Adrenal gland (tissue), 12 donors: ENCODE data around the gene C3orf22. TPM values are rescaled to one million over a fixed set of nuclear protein-coding genes. Genes with fewer than 3 reads are reported as not detected.

Source experiments
- DNase-seq, 7 donors: peaks; one replicate each; pipeline ENCODE4 v3.0.0-alpha.2; 2019 to 2020
- H3K27ac ChIP-seq, 5 donors: fragments of 200-600 bp; sonication (generic) in 4 of 5; 1 replicate in 3 of 5; 2 replicates in 2 of 5; pipeline versions ENCODE4 v1.5.1 to v1.8.0; 2016 to 2020; ENCODE audit warnings: mild to moderate bottlenecking in 1 of 5
- H3K27me3 ChIP-seq: fragments of 200-600 bp; 2 replicates; pipeline ENCODE4 v1.8.0; 2021
- H3K36me3 ChIP-seq, 2 donors: fragments of 200-600 bp; replicated peaks in 1 of 2; 1 replicate in 1 of 2; 2 replicates in 1 of 2; pipeline versions ENCODE4 v1.5.1 to v1.8.0; 2018 to 2022
- H3K4me1 ChIP-seq, 2 donors: fragments of 200-600 bp; replicated peaks in 1 of 2; 1 replicate in 1 of 2; 2 replicates in 1 of 2; pipeline versions ENCODE4 v1.5.1 to v1.8.0; 2018 to 2021
- H3K4me3 ChIP-seq, 4 donors: fragments of 200-600 bp; sonication (generic) in 3 of 4; one replicate each; pipeline ENCODE4 v1.5.1; 2016 to 2018
- H3K9me3 ChIP-seq, 3 donors: fragments of 200-600 bp; sonication (generic) in 1 of 3; replicated peaks in 1 of 3; 1 replicate in 2 of 3; 2 replicates in 1 of 3; pipeline versions ENCODE4 v1.5.1 to v1.8.0; 2016 to 2021
- POLR2A ChIP-seq, 2 donors: fragments of 450-650 bp; IDR thresholded peaks; one replicate each; pipeline ENCODE4 v1.6.1; 2017; ENCODE audit warnings: antibody characterized with exemption in 2 of 2, mild to moderate bottlenecking in 2 of 2, moderate library complexity in 1 of 2
- WGBS, 4 donors: extraction: QIAGEN DNeasy Blood & Tissue Kit in 2 of 4; methylation state at CpG; one replicate each; pipeline versions ENCODE4 v1.1.5 to v1.1.7; 2013 to 2017; 5-methylcytosine and 5-hydroxymethylcytosine counted together
- intact Hi-C, 2 donors: fragments of 100-400 bp; cut with DNase I; formaldehyde crosslinking; loops; one replicate each; pipeline versions ENCODE4 v1.14.1 to v1.15.0; 2022 to 2023
- polyA plus RNA-seq, 3 donors: library from polyadenylated mRNA; stranded (reverse); fragments of 200-250 nt in 2 of 3; fragments of 350-450 nt in 1 of 3; fragmentation: Illumina TruSeq in 1 of 3; extraction: RNeasy Lipid Tissue Mini Kit (QIAGEN cat#74804) in 1 of 3; gene quantifications; one replicate each; pipeline ENCODE4 v1.2.3, GENCODE V29; 2013 to 2014
- total RNA-seq, 9 donors: library from RNA; depleted of rRNA in 4 of 9; stranded (reverse); fragments of >200 nt in 4 of 9; fragments of 120-200 nt in 1 of 9; fragmentation: NEBNext Ultra II Directional in 1 of 9; extraction: Animal tissue kit (Norgen Biotek cat#: 25700) in 1 of 9; gene quantifications; one replicate each; pipeline versions ENCODE4 v1.1.0 to v1.2.4, GENCODE V29; 2013 to 2023
- TF ChIP-seq, protein P1 (sequence below), 6 experiments: fragments of 450-650 bp in 4 of 6; fragments of 200-600 bp in 2 of 6; sonication (generic) in 1 of 6; IDR thresholded peaks; 1 replicate in 5 of 6; 2 replicates in 1 of 6; pipeline versions ENCODE4 v1.5.1 to v1.8.0; 2016 to 2021; ENCODE audit warnings: antibody characterized with exemption in 6 of 6, mild to moderate bottlenecking in 2 of 6, moderate library complexity in 1 of 6
- donor health status: healthy with polysubstance abuse.
- donor health status: Bipolar disorder and iron deficiency.
- donor health status: DM: yes; HTN: yes; CAD: no.
- donor health status: DM: no; HTN: no; CAD: no.
- donor health status: DM: no; HTN: no; CAD: no.
- donor health status: DM: yes; HTN: yes; CAD: no.

Gene C3orf22
- total and polyA plus RNA-seq, 12 donors = not detected

DNA sequence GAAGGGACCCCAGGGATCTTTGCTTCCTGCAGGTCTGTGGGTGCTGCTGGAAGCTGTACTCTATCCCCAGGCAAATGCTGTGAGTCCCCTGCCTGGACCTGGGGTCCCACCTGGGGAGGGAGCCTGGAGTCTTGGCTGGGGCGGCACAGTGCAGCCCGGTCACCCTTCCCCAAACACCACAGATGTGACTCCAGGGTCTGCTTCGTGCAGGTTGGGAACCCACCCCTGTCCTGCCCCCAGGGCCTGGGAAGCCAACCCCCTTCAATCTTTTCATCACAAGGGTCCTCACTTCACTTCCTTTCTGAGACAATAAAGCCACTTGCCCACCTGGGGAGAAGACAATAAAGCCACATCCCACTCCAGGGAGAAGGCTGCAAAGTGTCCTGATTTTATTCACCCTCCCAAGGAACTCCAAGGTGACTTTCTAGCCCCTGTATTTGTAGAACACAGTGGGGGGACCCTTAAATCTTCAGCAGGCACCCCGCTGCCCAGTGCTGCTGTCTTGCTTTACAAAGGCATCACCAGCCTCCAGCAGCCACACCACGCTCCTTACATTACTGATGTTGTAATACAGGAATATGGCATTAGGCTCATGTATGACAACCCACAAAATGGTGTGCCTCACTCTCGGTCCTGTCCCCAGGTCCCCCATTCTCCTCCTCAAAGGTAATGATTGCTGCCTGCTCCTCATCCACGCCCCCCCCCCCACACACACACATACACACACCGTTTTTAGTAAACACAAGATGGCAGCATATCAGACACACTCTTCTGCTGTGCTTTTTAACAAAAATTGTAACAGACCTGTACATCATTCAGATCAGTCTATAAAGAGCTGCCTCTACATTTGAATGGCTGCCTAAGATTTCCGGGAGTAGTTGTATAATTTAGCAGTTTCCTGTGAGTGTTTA lies 9.9 kb downstream of the C3orf22 start:
- no peaks in the 10 kb centered on the region for H3K36me3 ChIP-seq
- 49 to 53% (median 52%) methylated on average over 7 to 9 of the region's 9 CpGs for WGBS, 4 donors
- no peaks in the 10 kb centered on the region for H3K9me3 ChIP-seq
- peak in 3 of 7 donors; percentile 2 to 33 (median 8) for DNase-seq
- intact Hi-C loops = no loop called here
- no peak overlapping the region for H3K4me3 ChIP-seq
- no peaks in the 10 kb centered on the region for H3K27me3 ChIP-seq
- H3K27ac ChIP-seq = no peak overlapping the region
- no peaks in the 10 kb centered on the region for H3K4me1 ChIP-seq
- TF ChIP-seq, protein P1, sequence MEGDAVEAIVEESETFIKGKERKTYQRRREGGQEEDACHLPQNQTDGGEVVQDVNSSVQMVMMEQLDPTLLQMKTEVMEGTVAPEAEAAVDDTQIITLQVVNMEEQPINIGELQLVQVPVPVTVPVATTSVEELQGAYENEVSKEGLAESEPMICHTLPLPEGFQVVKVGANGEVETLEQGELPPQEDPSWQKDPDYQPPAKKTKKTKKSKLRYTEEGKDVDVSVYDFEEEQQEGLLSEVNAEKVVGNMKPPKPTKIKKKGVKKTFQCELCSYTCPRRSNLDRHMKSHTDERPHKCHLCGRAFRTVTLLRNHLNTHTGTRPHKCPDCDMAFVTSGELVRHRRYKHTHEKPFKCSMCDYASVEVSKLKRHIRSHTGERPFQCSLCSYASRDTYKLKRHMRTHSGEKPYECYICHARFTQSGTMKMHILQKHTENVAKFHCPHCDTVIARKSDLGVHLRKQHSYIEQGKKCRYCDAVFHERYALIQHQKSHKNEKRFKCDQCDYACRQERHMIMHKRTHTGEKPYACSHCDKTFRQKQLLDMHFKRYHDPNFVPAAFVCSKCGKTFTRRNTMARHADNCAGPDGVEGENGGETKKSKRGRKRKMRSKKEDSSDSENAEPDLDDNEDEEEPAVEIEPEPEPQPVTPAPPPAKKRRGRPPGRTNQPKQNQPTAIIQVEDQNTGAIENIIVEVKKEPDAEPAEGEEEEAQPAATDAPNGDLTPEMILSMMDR (IDR thresholded peaks at IDR 0.05) = no peak
- TF ChIP-seq POLR2A (IDR thresholded peaks at IDR 0.05) = no peak

DNA sequence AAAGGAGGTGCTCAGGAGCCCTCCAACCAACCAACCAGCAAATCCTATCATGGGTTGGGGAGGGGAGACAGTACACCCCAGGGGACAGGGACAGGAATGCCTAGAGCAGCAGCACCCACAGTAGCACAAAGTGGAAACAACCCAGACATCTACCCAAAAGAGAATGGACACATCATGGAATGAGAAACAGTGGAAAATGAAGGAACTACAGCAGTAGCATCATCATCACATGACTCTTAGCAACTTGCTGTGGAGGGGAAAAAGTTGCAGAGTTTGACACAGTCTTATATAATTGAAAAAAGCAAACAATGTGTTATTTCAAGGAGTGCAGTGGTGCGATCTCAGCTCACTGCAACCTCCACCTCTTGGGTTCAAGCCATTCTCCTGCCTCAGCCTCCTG lies 11.0 kb downstream of the C3orf22 start:
- no peak for TF ChIP-seq POLR2A (IDR thresholded peaks at IDR 0.05)
- TF ChIP-seq, protein P1 (IDR thresholded peaks at IDR 0.05) = no peak
- Histone ChIP-seq H3K4me3 (no peak overlapping the region), H3K27ac (no peak overlapping the region), H3K27me3 (peaks cover 5% of the 10 kb centered on the region), H3K4me1 (no peaks in the 10 kb centered on the region), H3K36me3 (no peaks in the 10 kb centered on the region), H3K9me3 (no peaks in the 10 kb centered on the region)
- intact Hi-C loops = no loop called here
- 50 to 73% (median 67%) methylated on average over 1 of the region's 1 CpG for WGBS, 4 donors
- DNase-seq = peak in 4 of 7 donors; percentile 1 to 13 (median 10)

DNA sequence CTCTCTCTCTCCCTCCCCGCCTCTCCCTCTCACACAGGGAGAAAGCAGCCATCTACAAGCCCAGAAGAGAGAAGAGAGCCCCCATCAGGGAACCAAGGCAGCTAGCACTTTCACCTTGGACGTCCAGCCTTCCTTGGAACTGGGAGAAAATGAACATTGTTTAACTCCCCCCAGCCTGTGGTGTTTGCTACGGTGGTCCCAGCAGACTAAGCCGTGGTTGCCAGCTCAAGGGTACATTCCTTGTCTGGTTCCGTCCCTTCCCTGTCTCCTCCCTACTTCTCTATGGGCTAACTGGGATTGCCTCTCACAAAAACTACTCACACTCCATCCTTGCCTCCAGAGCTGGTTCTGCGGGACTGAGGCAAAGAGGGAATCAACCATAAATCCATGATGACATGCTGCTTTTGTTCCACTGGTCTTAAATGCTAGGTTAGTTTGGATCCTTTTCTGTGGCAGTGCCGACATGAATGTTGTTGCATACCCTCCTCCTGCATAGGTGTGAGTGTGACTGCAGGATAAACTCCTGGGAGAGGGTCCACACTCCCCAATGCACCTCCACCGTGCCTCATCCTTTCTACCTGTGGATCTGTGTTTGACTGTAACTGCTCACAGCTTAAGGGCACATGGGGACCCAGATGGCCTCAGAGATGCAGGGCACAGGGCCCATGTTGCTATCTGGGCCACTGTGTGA lies 12.0 kb downstream of the C3orf22 start:
- peak in 3 of 7 donors; percentile 3 to 34 (median 5) for DNase-seq
- H3K4me1 ChIP-seq = no peaks in the 10 kb centered on the region
- no peaks in the 10 kb centered on the region for H3K36me3 ChIP-seq
- H3K4me3 ChIP-seq = no peak overlapping the region
- TF ChIP-seq, protein P1 (IDR thresholded peaks at IDR 0.05) = no peak
- WGBS, 4 donors = 73 to 86% (median 78%) methylated on average over 8 of the region's 8 CpGs
- peaks cover 15% of the 10 kb centered on the region for H3K27me3 ChIP-seq
- no peak overlapping the region for H3K27ac ChIP-seq
- H3K9me3 ChIP-seq = no peaks in the 10 kb centered on the region
- intact Hi-C loops = no loop called here

GRCh38 chr3:126546013-126546412 lies 12.7 kb downstream of the C3orf22 start:
- no peak overlapping the region for H3K4me3 ChIP-seq
- TF ChIP-seq, protein P1 (IDR thresholded peaks at IDR 0.05) = no peak
- no peak for TF ChIP-seq POLR2A (IDR thresholded peaks at IDR 0.05)
- intact Hi-C loops = no loop called here
- H3K4me1 ChIP-seq = no peaks in the 10 kb centered on the region
- H3K27ac ChIP-seq = no peak overlapping the region
- H3K9me3 ChIP-seq = no peaks in the 10 kb centered on the region
- DNase-seq = peak in 4 of 7 donors; percentile 2 to 40 (median 10)
- no peaks in the 10 kb centered on the region for H3K36me3 ChIP-seq
- H3K27me3 ChIP-seq = peaks cover 22% of the 10 kb centered on the region
- WGBS, 4 donors = 80 to 95% (median 90%) methylated on average over 6 of the region's 6 CpGs
